ENCODE data around the gene CSMD2. TPM values are rescaled to one million over a fixed set of nuclear protein-coding genes. Genes with fewer than 3 reads are reported as not detected.
"Not testable (repeated sequence)": the region's sequence is repeated elsewhere in the genome, so short reads cannot be mapped to it uniquely, and the experiment has no call there.

CSMD2 gene
- total and polyA plus RNA-seq, 8 donors, result 0.20 to 0.81 (median 0.47) TPM

DNA sequence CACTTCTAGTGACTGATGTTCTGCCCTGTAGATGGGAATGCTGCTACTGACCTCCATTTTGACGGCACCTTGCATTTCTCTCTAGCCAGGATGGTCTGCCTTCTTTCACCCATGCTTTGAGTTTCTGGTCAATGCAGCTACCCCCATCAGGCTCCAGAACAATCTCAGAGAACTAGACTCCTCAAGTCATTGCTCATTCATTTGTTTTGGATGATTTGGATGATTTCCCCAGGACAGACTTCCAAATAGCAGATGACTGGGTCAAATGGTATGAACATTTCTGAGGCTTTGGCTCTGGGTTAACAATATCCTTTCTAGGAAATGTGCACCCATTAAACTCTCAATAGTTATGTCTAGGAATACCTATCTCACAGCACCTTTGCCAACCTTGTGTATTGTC lies 63.9 kb downstream of the CSMD2 start:
- H3K27ac ChIP-seq, result no peak overlapping the region
- peaks cover 0 to 14% of the 10 kb centered on the region in 2 donors for H3K27me3 ChIP-seq
- no peak overlapping the region for H3K4me3 ChIP-seq
- intact Hi-C loops (cut with DNase I), result no loop called here
- H3K9me3 ChIP-seq, result no peaks in the 10 kb centered on the region
- no peaks in the 10 kb centered on the region for H3K4me1 ChIP-seq
- no peaks in the 10 kb centered on the region for H3K36me3 ChIP-seq
- DNase-seq (no peak), ATAC-seq (no peak)
- TF ChIP-seq, protein P1, sequence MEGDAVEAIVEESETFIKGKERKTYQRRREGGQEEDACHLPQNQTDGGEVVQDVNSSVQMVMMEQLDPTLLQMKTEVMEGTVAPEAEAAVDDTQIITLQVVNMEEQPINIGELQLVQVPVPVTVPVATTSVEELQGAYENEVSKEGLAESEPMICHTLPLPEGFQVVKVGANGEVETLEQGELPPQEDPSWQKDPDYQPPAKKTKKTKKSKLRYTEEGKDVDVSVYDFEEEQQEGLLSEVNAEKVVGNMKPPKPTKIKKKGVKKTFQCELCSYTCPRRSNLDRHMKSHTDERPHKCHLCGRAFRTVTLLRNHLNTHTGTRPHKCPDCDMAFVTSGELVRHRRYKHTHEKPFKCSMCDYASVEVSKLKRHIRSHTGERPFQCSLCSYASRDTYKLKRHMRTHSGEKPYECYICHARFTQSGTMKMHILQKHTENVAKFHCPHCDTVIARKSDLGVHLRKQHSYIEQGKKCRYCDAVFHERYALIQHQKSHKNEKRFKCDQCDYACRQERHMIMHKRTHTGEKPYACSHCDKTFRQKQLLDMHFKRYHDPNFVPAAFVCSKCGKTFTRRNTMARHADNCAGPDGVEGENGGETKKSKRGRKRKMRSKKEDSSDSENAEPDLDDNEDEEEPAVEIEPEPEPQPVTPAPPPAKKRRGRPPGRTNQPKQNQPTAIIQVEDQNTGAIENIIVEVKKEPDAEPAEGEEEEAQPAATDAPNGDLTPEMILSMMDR (IDR thresholded peaks at IDR 0.05), result no peak

DNA sequence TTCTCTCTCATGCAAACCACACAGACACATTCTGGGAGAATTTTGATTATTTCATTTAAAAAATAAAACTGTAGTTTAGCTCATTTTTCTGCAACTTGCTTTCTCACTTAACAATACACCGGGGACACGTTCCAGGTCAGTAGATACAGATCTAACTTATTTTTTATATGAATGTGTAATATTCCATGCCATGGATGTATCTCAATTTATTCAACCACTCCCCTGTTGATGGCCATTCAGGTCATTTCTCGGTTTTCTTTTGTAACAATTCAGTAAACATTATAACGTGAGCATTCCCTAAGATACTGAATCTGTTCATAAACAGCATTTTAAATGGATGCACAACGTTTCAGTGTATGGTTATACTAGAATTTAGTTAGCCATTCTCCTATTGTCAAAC lies 64.7 kb downstream of the CSMD2 start:
- DNase-seq (no peak), ATAC-seq (no peak)
- Histone ChIP-seq H3K27ac (no peak overlapping the region), H3K4me3 (no peak overlapping the region), H3K27me3 (peaks cover 0 to 9% of the 10 kb centered on the region in 2 donors), H3K4me1 (no peaks in the 10 kb centered on the region), H3K9me3 (no peaks in the 10 kb centered on the region), H3K36me3 (no peaks in the 10 kb centered on the region)
- TF ChIP-seq, protein P1 (IDR thresholded peaks at IDR 0.05), result no peak
- intact Hi-C loops (cut with DNase I), result no loop called here

DNA sequence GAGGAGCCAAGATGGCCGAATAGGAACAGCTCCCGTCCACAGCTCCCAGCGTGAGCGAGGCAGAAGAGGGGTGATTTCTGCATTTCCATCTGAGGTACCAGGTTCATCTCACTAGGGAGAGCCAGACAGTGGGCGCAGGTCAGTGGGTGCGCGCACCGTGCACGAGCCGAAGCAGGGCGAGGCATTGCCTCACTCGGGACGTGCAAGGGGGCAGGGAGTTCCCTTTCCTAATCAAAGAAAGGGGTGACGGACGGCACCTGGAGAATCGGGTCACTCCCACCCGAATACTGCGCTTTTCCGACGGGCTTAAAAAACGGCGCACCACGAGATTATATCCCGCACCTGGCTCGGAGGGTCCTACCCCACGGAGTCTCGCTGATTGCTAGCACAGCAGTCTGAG lies 72.6 kb downstream of the CSMD2 start:
- DNase-seq; H3K27me3 ChIP-seq; H3K27ac ChIP-seq; ATAC-seq; H3K4me1 ChIP-seq; H3K9me3 ChIP-seq; intact Hi-C loops (cut with DNase I); H3K36me3 ChIP-seq; H3K4me3 ChIP-seq: not testable (repeated sequence)

DNA sequence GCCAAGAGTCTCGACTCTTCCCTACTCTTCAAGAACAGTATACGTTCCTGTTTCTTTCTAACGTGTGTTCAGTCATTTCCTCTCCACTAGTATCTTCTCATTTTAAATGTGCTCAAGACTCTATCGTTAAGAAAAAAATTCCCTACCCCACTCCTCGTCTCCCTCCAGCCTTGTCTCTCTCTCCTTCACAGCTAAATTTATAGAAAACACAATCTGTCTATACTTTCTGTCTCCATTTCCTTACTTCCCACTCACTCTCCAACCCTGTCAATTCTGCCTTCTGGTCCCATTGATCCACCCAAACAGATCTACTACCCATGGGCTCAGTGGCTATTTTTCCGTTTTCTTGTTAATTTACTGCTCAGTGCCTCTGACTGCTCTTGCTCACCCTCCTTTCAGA lies 75.3 kb downstream of the CSMD2 start:
- Histone ChIP-seq H3K27ac (no peak overlapping the region), H3K27me3 (no peaks in the 10 kb centered on the region), H3K36me3 (no peaks in the 10 kb centered on the region), H3K9me3 (no peaks in the 10 kb centered on the region), H3K4me3 (no peak overlapping the region), H3K4me1 (no peaks in the 10 kb centered on the region)
- TF ChIP-seq, protein P1 (IDR thresholded peaks at IDR 0.05), result no peak
- intact Hi-C loops (cut with DNase I), result no loop called here
- no peak for DNase-seq
- ATAC-seq, result no peak

DNA sequence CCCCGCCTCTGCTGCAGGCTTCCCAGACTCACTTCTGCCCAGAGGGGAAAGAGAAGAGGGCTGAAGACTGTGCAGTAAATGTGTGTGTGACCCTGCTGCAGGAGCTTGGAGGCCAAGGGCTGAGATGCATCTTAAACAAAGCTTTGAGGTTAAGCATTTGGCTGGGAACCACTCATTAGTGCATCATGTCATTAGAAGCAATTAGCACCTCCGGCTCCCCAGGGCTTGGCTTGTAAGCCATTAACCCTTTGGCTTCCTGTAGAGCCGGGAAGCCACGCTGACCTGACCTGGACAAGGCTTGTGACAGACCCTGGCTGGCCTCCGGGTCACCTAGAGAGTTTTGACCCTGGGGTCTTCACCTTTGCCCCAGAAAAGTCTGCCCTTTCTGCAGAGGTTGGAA lies 77.0 kb downstream of the CSMD2 start:
- intact Hi-C loops (cut with DNase I), result no loop called here

DNA sequence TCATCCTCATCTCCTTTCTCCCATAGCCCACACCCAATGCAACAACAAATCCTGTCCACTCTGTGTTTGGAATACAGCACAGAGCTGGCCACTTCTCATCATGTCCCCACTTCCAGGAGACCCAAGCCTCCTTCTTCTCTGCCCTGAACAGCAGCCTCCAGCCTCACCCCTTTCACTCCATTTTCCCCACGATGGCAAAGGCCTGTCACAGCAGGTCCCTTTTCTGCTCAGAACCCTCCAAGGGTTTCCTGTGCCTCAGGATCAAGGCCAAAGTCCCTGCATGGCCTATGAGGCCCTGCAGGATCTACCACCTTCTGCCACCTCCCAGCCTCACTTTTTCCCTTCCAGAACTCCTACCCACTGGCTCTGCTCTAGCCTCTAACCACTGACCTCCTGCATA lies 78.5 kb downstream of the CSMD2 start:
- ATAC-seq (no peak), DNase-seq (no peak)
- Histone ChIP-seq H3K27ac (no peak overlapping the region), H3K4me3 (no peak overlapping the region), H3K36me3 (no peaks in the 10 kb centered on the region), H3K9me3 (peaks cover 0 to under 1% of the 10 kb centered on the region in 2 donors), H3K27me3 (no peaks in the 10 kb centered on the region), H3K4me1 (no peaks in the 10 kb centered on the region)
- TF ChIP-seq, protein P1 (IDR thresholded peaks at IDR 0.05), result no peak
- intact Hi-C loops (cut with DNase I), result no loop called here

More for the DNA sequence above, 77.0 kb downstream of the CSMD2 start:
- no peak for ATAC-seq
- Histone ChIP-seq H3K27ac (no peak overlapping the region), H3K27me3 (no peaks in the 10 kb centered on the region), H3K36me3 (no peaks in the 10 kb centered on the region), H3K9me3 (no peaks in the 10 kb centered on the region), H3K4me1 (no peaks in the 10 kb centered on the region), H3K4me3 (no peak overlapping the region)
- no peak for DNase-seq
- TF ChIP-seq, protein P1 (IDR thresholded peaks at IDR 0.05), result no peak
